ENCODE data around the gene REG3G.
"Not testable (repeated sequence)": the region's sequence is repeated elsewhere in the genome, so short reads cannot be mapped to it uniquely, and the experiment has no call there.

Gene REG3G

GRCh38 chr2:79009388-79009787 lies 16.1 kb upstream of the REG3G start:
- no peak for TF ChIP-seq CTCF (IDR thresholded peaks at IDR 0.05; ENCODE audit: borderline replicate concordance, insufficient read depth, low read depth, low read length)
- no peak overlapping the region for H3K4me3 ChIP-seq (ENCODE audit: low read depth, low read length)

- H3K4me3 ChIP-seq (ENCODE audit: low read depth, low read length): no peak overlapping the region
- no peak for TF ChIP-seq CTCF (IDR thresholded peaks at IDR 0.05; ENCODE audit: borderline replicate concordance, insufficient read depth, low read depth, low read length)
Measured at GRCh38 chr2:79011496-79011895, 14.0 kb upstream of the REG3G start.

GRCh38 chr2:79013629-79014028 lies 11.9 kb upstream of the REG3G start:
- no peak overlapping the region for H3K4me3 ChIP-seq (ENCODE audit: low read depth, low read length)
- TF ChIP-seq CTCF (IDR thresholded peaks at IDR 0.05; ENCODE audit: borderline replicate concordance, insufficient read depth, low read depth, low read length): no peak

- H3K4me3 ChIP-seq (ENCODE audit: low read depth, low read length): no peak overlapping the region
- no peak for TF ChIP-seq CTCF (IDR thresholded peaks at IDR 0.05; ENCODE audit: borderline replicate concordance, insufficient read depth, low read depth, low read length)
Measured at GRCh38 chr2:79016342-79016741, 9.2 kb upstream of the REG3G start.

- no peak overlapping the region for H3K4me3 ChIP-seq (ENCODE audit: low read depth, low read length)
- no peak for TF ChIP-seq CTCF (IDR thresholded peaks at IDR 0.05; ENCODE audit: borderline replicate concordance, insufficient read depth, low read depth, low read length)
Measured at GRCh38 chr2:79026061-79026460, 559 bp downstream of the REG3G start.

GRCh38 chr2:79039944-79040343 lies 14.4 kb downstream of the REG3G start:
- H3K4me3 ChIP-seq (ENCODE audit: low read depth, low read length): no peak overlapping the region
- TF ChIP-seq CTCF (IDR thresholded peaks at IDR 0.05; ENCODE audit: borderline replicate concordance, insufficient read depth, low read depth, low read length): no peak

- TF ChIP-seq CTCF (IDR thresholded peaks at IDR 0.05; ENCODE audit: borderline replicate concordance, insufficient read depth, low read depth, low read length): peak; percentile 19; the same call in 1 of the 2 replicates
- no peak overlapping the region for H3K4me3 ChIP-seq (ENCODE audit: low read depth, low read length)
Measured at GRCh38 chr2:79041032-79041448, 15.5 kb downstream of the REG3G start.

- not testable (repeated sequence) for H3K4me3 ChIP-seq (ENCODE audit: low read depth, low read length)
Measured at GRCh38 chr2:79053486-79053885, 28.0 kb downstream of the REG3G start.

GRCh38 chr2:79054769-79055168 lies 29.3 kb downstream of the REG3G start:
- not testable (repeated sequence) for H3K4me3 ChIP-seq (ENCODE audit: low read depth, low read length)

Measured in GM12875 (cell line).